ENCODE results near the gene SERHL2. TPM values are rescaled to one million over a fixed set of nuclear protein-coding genes. Genes with fewer than 3 reads are reported as not detected.

The SERHL2 gene
- total RNA-seq, 2 experiments from 2014 or later: 0.69 TPM; not detected in 1

GRCh38 chr22:42612336-42612735 is 58.6 kb downstream of the SERHL2 start:
- POLR2A ChIA-PET: no interaction called here

GRCh38 chr22:42613872-42614301 is 60.1 kb downstream of the SERHL2 start:
- peaks cover 34% of the 10 kb centered on the region for H3K36me3 ChIP-seq (ENCODE audit: insufficient read depth, low read length)
- peaks cover 63% of the 10 kb centered on the region for H3K4me1 Mint-ChIP-seq (ENCODE audit: low read depth)
- no peak for TF ChIP-seq CTCF (IDR thresholded peaks at IDR 0.05)
- H3K9me3 ChIP-seq (ENCODE audit: control insufficient read depth in 1 of 2, insufficient read depth in 1 of 2, low read length in 2 of 2): no peaks in the 10 kb centered on the region
- H3K27me3 Mint-ChIP-seq: no peaks in the 10 kb centered on the region
- peak overlapping the region; percentile 99 for H3K27ac Mint-ChIP-seq
- H3K4me3 ChIP-seq (ENCODE audit: low read length): peak overlapping the region; percentile 91
- ChIA-PET CTCF (no interaction called here), POLR2A (interaction anchor here (0.6 to 3.6 kb wide), 19 partner anchors 11 to 1232 kb away, joined by 3 to 58 read pairs (median 5); partner anchors contain the start of genes ACO2, CCDC134, CYB5R3 and NDUFA6)
- intact Hi-C loops (cut with DNase I, micrococcal nuclease): loop anchor here (1.0 to 10.0 kb wide), 7 partner anchors 31 to 573 kb away; partner anchors contain the start of genes CYB5R3 (in 2 of the 2), ARFGAP3 (in 1 of the 2), NAGA (in 1 of the 2) and PHETA2 (in 1 of the 2)
- H3K27me3 ChIP-seq (ENCODE audit: control insufficient read depth in 1 of 2, insufficient read depth in 2 of 2, low read length in 2 of 2): no peaks in the 10 kb centered on the region
- H3K36me3 Mint-ChIP-seq (ENCODE audit: low read depth): peaks cover 57% of the 10 kb centered on the region
- peak overlapping the region; percentile 92 for H3K4me3 Mint-ChIP-seq
- peak overlapping the region; percentile 83 to 98 for H3K27ac ChIP-seq (ENCODE audit: low read depth in 1 of 2, low read length in 2 of 2)
- DNase-seq: peak in 2 of 14 experiments; percentile 11 to 54
- peaks cover 70% of the 10 kb centered on the region for H3K4me1 ChIP-seq (ENCODE audit: insufficient read depth, low read length)
- peak; percentile 0 for ATAC-seq (ENCODE audit: poor library complexity)
- H3K9me3 Mint-ChIP-seq: no peaks in the 10 kb centered on the region

More at GRCh38 chr22:42612336-42612735, 58.6 kb downstream of the SERHL2 start:
- peak overlapping the region; percentile 99 for H3K27ac Mint-ChIP-seq
- Histone ChIP-seq H3K4me1 (ENCODE audit: insufficient read depth, low read length) (peaks cover 78% of the 10 kb centered on the region), H3K27ac (ENCODE audit: low read depth in 1 of 2, low read length in 2 of 2) (no peak overlapping the region), H3K36me3 (ENCODE audit: insufficient read depth, low read length) (peaks cover 42% of the 10 kb centered on the region), H3K27me3 (ENCODE audit: control insufficient read depth in 1 of 2, insufficient read depth in 2 of 2, low read length in 2 of 2) (no peaks in the 10 kb centered on the region), H3K4me3 (ENCODE audit: low read length) (no peak overlapping the region), H3K9me3 (ENCODE audit: control insufficient read depth in 1 of 2, insufficient read depth in 1 of 2, low read length in 2 of 2) (no peaks in the 10 kb centered on the region)
- H3K4me1 Mint-ChIP-seq (ENCODE audit: low read depth): peaks cover 69% of the 10 kb centered on the region
- DNase-seq (no peak), ATAC-seq (ENCODE audit: poor library complexity) (no peak)
- H3K27me3 Mint-ChIP-seq: no peaks in the 10 kb centered on the region
- CTCF ChIA-PET: no interaction called here
- TF ChIP-seq CTCF (IDR thresholded peaks at IDR 0.05): no peak
- H3K9me3 Mint-ChIP-seq: no peaks in the 10 kb centered on the region
- peak overlapping the region; percentile 70 for H3K4me3 Mint-ChIP-seq
- intact Hi-C loops (cut with DNase I, micrococcal nuclease): loop anchor here in 1 of 2 experiments (5.0 to 10.0 kb wide), 2 partner anchors 90 to 538 kb away; partner anchors contain the start of genes NAGA, PHETA2 and SMDT1
- peaks cover 60% of the 10 kb centered on the region for H3K36me3 Mint-ChIP-seq (ENCODE audit: low read depth)

- Histone ChIP-seq H3K9me3 (ENCODE audit: control insufficient read depth in 1 of 2, insufficient read depth in 1 of 2, low read length in 2 of 2) (no peaks in the 10 kb centered on the region), H3K27ac (ENCODE audit: low read depth in 1 of 2, low read length in 2 of 2) (peak within 1 kb of the TSS; percentile 83 to 98), H3K4me3 (ENCODE audit: low read length) (peak within 1 kb of the TSS; percentile 91), H3K27me3 (ENCODE audit: control insufficient read depth in 1 of 2, insufficient read depth in 2 of 2, low read length in 2 of 2) (no peaks in the 10 kb centered on the region), H3K36me3 (ENCODE audit: insufficient read depth, low read length) (peaks cover 33% of the 10 kb centered on the region), H3K4me1 (ENCODE audit: insufficient read depth, low read length) (peaks cover 64% of the 10 kb centered on the region)
- H3K4me1 Mint-ChIP-seq (ENCODE audit: low read depth): peaks cover 60% of the 10 kb centered on the region
- DNase-seq (peak; percentile 98 to 99 (median 99)), ATAC-seq (ENCODE audit: poor library complexity) (peak; percentile 69)
- peak within 1 kb of the TSS; percentile 99 for H3K27ac Mint-ChIP-seq
- CTCF ChIA-PET: interaction anchor here (0.9 kb wide), 1 partner anchor 32 kb away, joined by 3 read pairs; no protein-coding TSS in a partner anchor
- peaks cover 56% of the 10 kb centered on the region for H3K36me3 Mint-ChIP-seq (ENCODE audit: low read depth)
- intact Hi-C loops (cut with DNase I, micrococcal nuclease): loop anchor here (1.0 to 10.0 kb wide), 7 partner anchors 32 to 572 kb away; partner anchors contain the start of genes CYB5R3 (in 2 of the 2), ARFGAP3 (in 1 of the 2), NAGA (in 1 of the 2) and PHETA2 (in 1 of the 2)
- H3K4me3 Mint-ChIP-seq: peak within 1 kb of the TSS; percentile 92
- POLR2A ChIA-PET: interaction anchor here (0.6 to 3.6 kb wide), 31 partner anchors 8 to 1328 kb away, joined by 3 to 58 read pairs (median 4); partner anchors contain the start of genes ACO2, CCDC134, CYB5R3 and NDUFA6
- no peaks in the 10 kb centered on the region for H3K27me3 Mint-ChIP-seq
- TF ChIP-seq CTCF (IDR thresholded peaks at IDR 0.05): no peak
- no peaks in the 10 kb centered on the region for H3K9me3 Mint-ChIP-seq
Observed at GRCh38 chr22:42614312-42615091, 60.7 kb downstream of the SERHL2 start, which contains the start of gene POLDIP3. Gene POLDIP3, minus strand, starts transcription at chr22:42614883. Its CDS starts 26 bp downstream, at chr22:42614857.

Measured in CD4-positive, alpha-beta T cell (primary cell).